OCI-LY7 (cell line): ENCODE data around the gene ZBTB32. TPM values are rescaled to one million over a fixed set of nuclear protein-coding genes. Genes with fewer than 3 reads are reported as not detected.

ENCODE experiments used
- BruUV-seq: library from RNA; stranded (reverse); fragments of 400-500 nt; replicated peaks from 2 replicates; lab custom pipeline; 2021; lab: Mats Ljungman, UMichigan
- CTCF ChIA-PET: fragments of 300-600 bp; sonication (Branson Sonifier 250); formaldehyde crosslinking; loops from one replicate; lab custom pipeline; 2022; ENCODE audit warnings: antibody characterized with exemption; ENCODE audit not compliant: unreplicated experiment; lab: Charles Lee
- POLR2A ChIA-PET: fragments of 300-600 bp; sonication (Branson Sonifier 250); formaldehyde crosslinking; loops from one replicate; lab custom pipeline; 2022; ENCODE audit warnings: antibody characterized with exemption; lab: Charles Lee
- DNase-seq: peaks from one replicate; pipeline ENCODE4 v3.0.0-alpha.2; 2015; ENCODE audit warnings: low spot score
- H2AFZ ChIP-seq: fragments of 200-600 bp; sonication (generic), shearing (Covaris generic); 2 replicates; pipeline ENCODE4 v1.6.1; 2014; ENCODE audit warnings: mild to moderate bottlenecking, antibody characterized with exemption, low read length, moderate library complexity
- H3K27ac ChIP-seq: fragments of 200-600 bp; sonication (generic); 2 replicates; pipeline ENCODE4 v1.5.1; 2014; ENCODE audit warnings: mixed run types, low read depth, mild to moderate bottlenecking, moderate library complexity, low read length, inconsistent platforms; ENCODE audit not compliant: poor library complexity, severe bottlenecking
- H3K36me3 ChIP-seq: fragments of 200-600 bp; sonication (generic); 2 replicates; pipeline ENCODE4 v1.6.1; 2014; ENCODE audit warnings: mild to moderate bottlenecking, antibody characterized with exemption, low read length, moderate library complexity, mixed read lengths; ENCODE audit not compliant: insufficient read depth
- H3K4me1 ChIP-seq: fragments of 200-600 bp; sonication (generic); 2 replicates; pipeline ENCODE4 v1.5.1; 2014; ENCODE audit warnings: mild to moderate bottlenecking, low read length; ENCODE audit not compliant: insufficient read depth, poor library complexity, severe bottlenecking
- H3K4me2 ChIP-seq: fragments of 200-600 bp; sonication (generic); 2 replicates; pipeline ENCODE4 v1.6.1; 2014; ENCODE audit warnings: mild to moderate bottlenecking, low read length
- H3K4me3 ChIP-seq: fragments of 200-600 bp; sonication (generic); 2 replicates; pipeline ENCODE4 v1.5.1; 2014; ENCODE audit warnings: mild to moderate bottlenecking, low read depth, low read length; ENCODE audit not compliant: poor library complexity, severe bottlenecking
- H3K79me2 ChIP-seq: fragments of 200-600 bp; sonication (generic); 2 replicates; pipeline ENCODE4 v1.6.1; 2016; ENCODE audit warnings: low read depth, mild to moderate bottlenecking, low read length, moderate library complexity, mixed read lengths; ENCODE audit not compliant: insufficient read depth
- H3K9me2 ChIP-seq: fragments of 200-600 bp; sonication (generic); 2 replicates; pipeline ENCODE4 v1.6.1; 2016; ENCODE audit warnings: mild to moderate bottlenecking, low read length, mixed read lengths; ENCODE audit not compliant: insufficient read depth
- H3K9me3 ChIP-seq: fragments of 200-600 bp; sonication (generic); 2 replicates; pipeline ENCODE4 v1.6.1; 2014; ENCODE audit warnings: mild to moderate bottlenecking, mixed run types, low read length, mixed read lengths
- H4K20me1 ChIP-seq: fragments of 200-600 bp; sonication (generic); 2 replicates; pipeline ENCODE4 v1.6.1; 2014; ENCODE audit warnings: mild to moderate bottlenecking, antibody characterized with exemption, low read length, moderate library complexity, mixed read lengths; ENCODE audit not compliant: insufficient read depth
- EZH2phosphoT487 ChIP-seq: fragments of 200-600 bp; sonication (generic); IDR thresholded peaks from 2 replicates; pipeline ENCODE4 v1.6.1; 2018; ENCODE audit warnings: low read depth, borderline replicate concordance, mild to moderate bottlenecking, mixed run types, antibody characterized with exemption, low read length, moderate library complexity, mixed read lengths
- intact Hi-C: fragments of 100-400 bp; cut with micrococcal nuclease; formaldehyde crosslinking; loops from one replicate; pipeline ENCODE4 v1.10.0; 2022; ENCODE audit not compliant: unreplicated experiment
- total RNA-seq, 2 experiments: library from RNA; depleted of rRNA in 1 of 2; stranded (reverse); fragments of >200 nt in 1 of 2; shearing (Covaris generic) in 1 of 2; gene quantifications; 2 replicates each; pipeline ENCODE4 v1.2.3, GENCODE V29; 2014 to 2022
- TF ChIP-seq, protein P1 (sequence below): fragments of 200-600 bp; sonication (generic); conservative IDR thresholded peaks from 2 replicates; pipeline ENCODE4 v1.5.1; 2014; ENCODE audit warnings: mild to moderate bottlenecking, antibody characterized with exemption, low read length, moderate library complexity, mixed read lengths

ZBTB32 gene
- total RNA-seq, 2 experiments from 2014 or later = not detected

DNA sequence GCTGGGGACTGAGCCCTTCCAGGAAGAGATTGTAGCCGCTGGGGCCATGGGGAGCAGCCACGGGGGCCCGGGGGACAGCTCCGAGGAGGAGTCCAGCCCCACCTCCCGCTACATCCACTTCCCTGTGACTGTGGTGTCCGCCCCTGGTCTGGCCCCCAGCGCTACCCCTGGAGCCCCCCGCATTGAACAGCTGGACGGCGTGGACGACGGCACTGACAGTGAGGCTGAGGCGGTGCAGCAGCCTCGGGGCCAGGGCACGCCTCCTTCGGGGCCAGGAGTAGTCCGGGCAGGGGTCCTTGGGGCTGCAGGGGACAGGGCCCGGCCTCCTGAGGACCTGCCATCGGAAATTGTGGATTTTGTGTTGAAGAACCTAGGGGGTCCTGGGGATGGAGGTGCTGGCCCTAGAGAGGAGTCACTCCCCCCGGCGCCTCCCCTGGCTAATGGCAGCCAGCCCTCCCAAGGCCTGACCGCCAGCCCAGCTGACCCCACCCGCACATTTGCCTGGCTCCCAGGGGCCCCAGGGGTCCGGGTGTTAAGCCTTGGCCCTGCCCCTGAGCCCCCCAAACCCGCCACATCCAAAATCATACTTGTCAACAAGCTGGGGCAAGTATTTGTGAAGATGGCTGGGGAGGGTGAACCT is 28.3 kb downstream of the ZBTB32 start:
- ChIA-PET CTCF (no interaction called here), POLR2A (no interaction called here)
- no peak overlapping the region for H3K4me3 ChIP-seq
- no TSS peak for BruUV-seq
- H3K79me2 ChIP-seq = no peaks in the 10 kb centered on the region
- H2AFZ ChIP-seq = no peak overlapping the region
- no peaks in the 10 kb centered on the region for H3K9me3 ChIP-seq
- intact Hi-C loops = no loop called here
- peaks cover 13% of the 10 kb centered on the region for H3K4me1 ChIP-seq
- H3K4me2 ChIP-seq = no peak overlapping the region
- no peak overlapping the region for H3K27ac ChIP-seq
- H3K36me3 ChIP-seq = peaks cover 98% of the 10 kb centered on the region
- no peak for DNase-seq
- no peak for TF ChIP-seq EZH2phosphoT487
- TF ChIP-seq, protein P1, sequence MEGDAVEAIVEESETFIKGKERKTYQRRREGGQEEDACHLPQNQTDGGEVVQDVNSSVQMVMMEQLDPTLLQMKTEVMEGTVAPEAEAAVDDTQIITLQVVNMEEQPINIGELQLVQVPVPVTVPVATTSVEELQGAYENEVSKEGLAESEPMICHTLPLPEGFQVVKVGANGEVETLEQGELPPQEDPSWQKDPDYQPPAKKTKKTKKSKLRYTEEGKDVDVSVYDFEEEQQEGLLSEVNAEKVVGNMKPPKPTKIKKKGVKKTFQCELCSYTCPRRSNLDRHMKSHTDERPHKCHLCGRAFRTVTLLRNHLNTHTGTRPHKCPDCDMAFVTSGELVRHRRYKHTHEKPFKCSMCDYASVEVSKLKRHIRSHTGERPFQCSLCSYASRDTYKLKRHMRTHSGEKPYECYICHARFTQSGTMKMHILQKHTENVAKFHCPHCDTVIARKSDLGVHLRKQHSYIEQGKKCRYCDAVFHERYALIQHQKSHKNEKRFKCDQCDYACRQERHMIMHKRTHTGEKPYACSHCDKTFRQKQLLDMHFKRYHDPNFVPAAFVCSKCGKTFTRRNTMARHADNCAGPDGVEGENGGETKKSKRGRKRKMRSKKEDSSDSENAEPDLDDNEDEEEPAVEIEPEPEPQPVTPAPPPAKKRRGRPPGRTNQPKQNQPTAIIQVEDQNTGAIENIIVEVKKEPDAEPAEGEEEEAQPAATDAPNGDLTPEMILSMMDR = no peak
- H4K20me1 ChIP-seq = no peaks in the 10 kb centered on the region
- no peaks in the 10 kb centered on the region for H3K9me2 ChIP-seq

DNA sequence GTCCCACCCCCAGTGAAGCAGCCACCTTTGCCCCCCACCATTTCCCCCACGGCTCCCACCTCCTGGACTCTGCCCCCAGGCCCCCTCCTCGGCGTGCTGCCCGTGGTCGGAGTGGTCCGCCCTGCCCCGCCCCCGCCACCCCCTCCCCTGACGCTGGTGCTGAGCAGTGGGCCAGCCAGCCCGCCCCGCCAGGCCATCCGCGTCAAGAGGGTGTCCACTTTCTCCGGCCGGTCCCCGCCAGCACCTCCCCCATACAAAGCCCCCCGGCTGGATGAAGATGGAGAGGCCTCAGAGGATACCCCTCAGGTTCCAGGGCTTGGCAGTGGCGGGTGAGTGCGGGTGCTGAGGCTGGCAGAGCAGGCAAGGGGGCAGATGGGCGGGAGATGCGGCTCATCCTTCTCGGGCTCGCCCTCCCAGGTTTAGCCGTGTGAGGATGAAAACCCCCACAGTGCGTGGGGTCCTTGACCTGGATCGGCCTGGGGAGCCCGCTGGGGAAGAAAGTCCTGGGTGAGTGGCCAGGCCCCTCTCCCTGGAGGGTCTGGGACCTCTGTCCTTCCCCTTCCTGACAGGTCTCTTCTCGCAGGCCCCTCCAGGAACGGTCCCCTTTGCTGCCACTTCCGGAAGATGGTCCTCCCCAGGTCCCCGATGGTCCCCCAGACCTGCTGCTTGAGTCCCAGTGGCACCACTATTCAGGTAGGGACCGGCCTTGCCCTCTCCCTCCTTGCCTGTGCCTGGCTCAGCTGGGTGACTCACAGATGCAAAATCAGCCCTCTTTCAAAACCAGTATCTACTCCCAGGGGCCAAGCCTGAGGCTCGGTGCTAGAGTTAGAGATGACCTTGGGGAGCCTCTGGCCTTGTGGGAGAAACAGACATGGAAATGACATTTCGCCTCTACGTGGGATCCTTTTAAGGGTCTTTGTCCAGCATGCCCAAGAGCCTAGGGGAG is 29.1 kb downstream of the ZBTB32 start:
- Histone ChIP-seq H3K27ac (no peak overlapping the region), H3K4me1 (peaks cover 14% of the 10 kb centered on the region), H4K20me1 (no peaks in the 10 kb centered on the region), H3K9me2 (no peaks in the 10 kb centered on the region), H3K9me3 (no peaks in the 10 kb centered on the region), H3K4me3 (no peak overlapping the region), H3K36me3 (peaks cover 98% of the 10 kb centered on the region), H3K79me2 (no peaks in the 10 kb centered on the region), H3K4me2 (no peak overlapping the region), H2AFZ (no peak overlapping the region)
- no peak for DNase-seq
- CTCF ChIA-PET = no interaction called here
- TF ChIP-seq EZH2phosphoT487 = no peak
- TF ChIP-seq, protein P1 = no peak
- intact Hi-C loops = no loop called here
- BruUV-seq = no TSS peak
- POLR2A ChIA-PET = no interaction called here
